K562 (cell line): ENCODE results near the gene FLT1.

ENCODE experiments used
- CTCF ChIP-seq, 3 experiments: IDR thresholded peaks in 2 of 3; conservative IDR thresholded peaks in 1 of 3; 2 replicates each; pipeline ENCODE4 v1.5.1; 2011 to 2012; ENCODE audit warnings: low read length in 3 of 3, mild to moderate bottlenecking in 3 of 3, control low read depth in 2 of 3, improper control_type of control experiment in 1 of 3, inconsistent platforms in 1 of 3, low read depth in 1 of 3, mixed read lengths in 1 of 3, moderate library complexity in 1 of 3; ENCODE audit not compliant: insufficient read depth in 2 of 3
- MYC ChIP-seq, 2 experiments: fragments of 250-450 bp in 1 of 2; sonication (Bioruptor Pico) in 1 of 2; IDR thresholded peaks; 2 replicates each; pipeline versions ENCODE4 v1.5.1 to v1.6.1; 2012 to 2021; ENCODE audit warnings: low read depth in 2 of 2, borderline replicate concordance in 1 of 2, improper control_type of control experiment in 1 of 2, low read length in 1 of 2, mild to moderate bottlenecking in 1 of 2, moderate library complexity in 1 of 2
- ZZZ3 ChIP-seq: fragments of 450-650 bp; IDR thresholded peaks from 2 replicates; pipeline ENCODE4 v1.6.1; 2016; ENCODE audit warnings: antibody characterized with exemption, mild to moderate bottlenecking, moderate library complexity

- TF ChIP-seq MYC (IDR thresholded peaks at IDR 0.05; ENCODE audit: low read depth, low read length): no peak
- TF ChIP-seq MYC (CRISPR knock-in tag; IDR thresholded peaks at IDR 0.05; ENCODE audit: borderline replicate concordance, low read depth): no peak
- no peak for TF ChIP-seq ZZZ3
- TF ChIP-seq CTCF (IDR thresholded peaks at IDR 0.05 in 2 of 3, conservative IDR thresholded peaks at IDR 0.05 in 1 of 3; ENCODE audit: insufficient read depth in 2 of 3, low read depth in 1 of 3, low read length in 3 of 3): no peak
Observed at GRCh38 chr13:28268800-28269223, 226.1 kb downstream of the FLT1 start.
